HepG2 (cell line): Measurements from ENCODE around the gene TMEM33.

Experiments used
- ELF3 ChIP-seq: IDR thresholded peaks from 2 replicates; pipeline ENCODE4 v1.6.1; 2016; ENCODE audit warnings: missing genetic modification reagents, missing compliant biosample characterization
- HOXA9 ChIP-seq: sonication (generic); formaldehyde crosslinking; IDR thresholded peaks from 2 replicates; pipeline ENCODE4 v1.8.1; 2022; ENCODE audit warnings: missing genetic modification reagents, mild to moderate bottlenecking, moderate library complexity, borderline replicate concordance
- IRF2 ChIP-seq: IDR thresholded peaks from 2 replicates; pipeline ENCODE4 v1.6.1; 2018; ENCODE audit warnings: missing genetic modification reagents, missing compliant biosample characterization
- JUNB ChIP-seq: sonication (generic); formaldehyde crosslinking; IDR thresholded peaks from 2 replicates; pipeline ENCODE4 v1.8.0; 2022; ENCODE audit warnings: missing genetic modification reagents, mild to moderate bottlenecking, borderline replicate concordance
- ZNF335 ChIP-seq: sonication (generic); formaldehyde crosslinking; IDR thresholded peaks from 2 replicates; pipeline ENCODE4 v1.4.0; 2020; ENCODE audit warnings: missing genetic modification reagents
- TF ChIP-seq, protein P1 (sequence below): IDR thresholded peaks from 2 replicates; pipeline ENCODE4 v1.4.0; 2020; ENCODE audit warnings: mild to moderate bottlenecking, missing genetic modification reagents
- TF ChIP-seq, protein P2 (sequence below): sonication (generic); formaldehyde crosslinking; IDR thresholded peaks from 2 replicates; pipeline ENCODE4 v1.4.0; 2020; ENCODE audit warnings: missing genetic modification reagents

DNA sequence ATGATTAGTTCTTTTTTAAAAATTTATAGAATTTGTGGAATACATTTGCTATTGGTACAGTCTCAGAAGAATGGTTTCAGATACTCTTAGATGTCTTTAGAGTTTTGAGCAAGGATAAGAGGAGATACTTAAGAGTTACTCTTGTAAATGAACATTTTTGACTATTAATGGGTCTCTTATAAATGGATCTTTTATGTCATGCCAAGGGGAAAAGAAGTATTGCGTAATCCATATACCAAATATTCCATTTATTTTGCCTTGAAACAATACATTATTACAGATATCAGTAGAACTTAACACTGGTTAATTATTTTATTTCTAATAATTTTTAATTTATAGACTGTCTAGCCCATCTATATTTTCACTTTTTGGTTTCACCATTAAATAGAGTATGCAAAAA lies 29.2 kb downstream of the TMEM33 start:
- TF ChIP-seq HOXA9 (CRISPR knock-in tag) (no peak), JUNB (CRISPR knock-in tag) (no peak), ELF3 (no peak), IRF2 (CRISPR knock-in tag) (no peak), ZNF335 (CRISPR knock-in tag) (no peak)
- TF ChIP-seq, protein P1, sequence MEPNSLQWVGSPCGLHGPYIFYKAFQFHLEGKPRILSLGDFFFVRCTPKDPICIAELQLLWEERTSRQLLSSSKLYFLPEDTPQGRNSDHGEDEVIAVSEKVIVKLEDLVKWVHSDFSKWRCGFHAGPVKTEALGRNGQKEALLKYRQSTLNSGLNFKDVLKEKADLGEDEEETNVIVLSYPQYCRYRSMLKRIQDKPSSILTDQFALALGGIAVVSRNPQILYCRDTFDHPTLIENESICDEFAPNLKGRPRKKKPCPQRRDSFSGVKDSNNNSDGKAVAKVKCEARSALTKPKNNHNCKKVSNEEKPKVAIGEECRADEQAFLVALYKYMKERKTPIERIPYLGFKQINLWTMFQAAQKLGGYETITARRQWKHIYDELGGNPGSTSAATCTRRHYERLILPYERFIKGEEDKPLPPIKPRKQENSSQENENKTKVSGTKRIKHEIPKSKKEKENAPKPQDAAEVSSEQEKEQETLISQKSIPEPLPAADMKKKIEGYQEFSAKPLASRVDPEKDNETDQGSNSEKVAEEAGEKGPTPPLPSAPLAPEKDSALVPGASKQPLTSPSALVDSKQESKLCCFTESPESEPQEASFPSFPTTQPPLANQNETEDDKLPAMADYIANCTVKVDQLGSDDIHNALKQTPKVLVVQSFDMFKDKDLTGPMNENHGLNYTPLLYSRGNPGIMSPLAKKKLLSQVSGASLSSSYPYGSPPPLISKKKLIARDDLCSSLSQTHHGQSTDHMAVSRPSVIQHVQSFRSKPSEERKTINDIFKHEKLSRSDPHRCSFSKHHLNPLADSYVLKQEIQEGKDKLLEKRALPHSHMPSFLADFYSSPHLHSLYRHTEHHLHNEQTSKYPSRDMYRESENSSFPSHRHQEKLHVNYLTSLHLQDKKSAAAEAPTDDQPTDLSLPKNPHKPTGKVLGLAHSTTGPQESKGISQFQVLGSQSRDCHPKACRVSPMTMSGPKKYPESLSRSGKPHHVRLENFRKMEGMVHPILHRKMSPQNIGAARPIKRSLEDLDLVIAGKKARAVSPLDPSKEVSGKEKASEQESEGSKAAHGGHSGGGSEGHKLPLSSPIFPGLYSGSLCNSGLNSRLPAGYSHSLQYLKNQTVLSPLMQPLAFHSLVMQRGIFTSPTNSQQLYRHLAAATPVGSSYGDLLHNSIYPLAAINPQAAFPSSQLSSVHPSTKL (CRISPR knock-in tag) = no peak
- TF ChIP-seq, protein P2, sequence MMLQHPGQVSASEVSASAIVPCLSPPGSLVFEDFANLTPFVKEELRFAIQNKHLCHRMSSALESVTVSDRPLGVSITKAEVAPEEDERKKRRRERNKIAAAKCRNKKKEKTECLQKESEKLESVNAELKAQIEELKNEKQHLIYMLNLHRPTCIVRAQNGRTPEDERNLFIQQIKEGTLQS (CRISPR knock-in tag) = no peak
